HG02885 (cell line): ENCODE data around the gene ZNF484.

Source experiments
- ATAC-seq: cut with Tn5 transposase; IDR thresholded peaks from one replicate; pipeline ENCODE4 v1.9.1; 2021; ENCODE audit warnings: mild to moderate bottlenecking; ENCODE audit not compliant: unreplicated experiment, poor library complexity

ZNF484 gene

GRCh38 chr9:92795598-92796336 lies 82.1 kb downstream of the ZNF484 start:
- no peak for ATAC-seq
